ENCODE data around the gene CDH4. TPM values are rescaled to one million over a fixed set of nuclear protein-coding genes. Genes with fewer than 3 reads are reported as not detected.

Gene CDH4
- total and polyA plus RNA-seq, 9 donors = 0.12 to 4.4 (median 0.36) TPM

- no peak for DNase-seq
These were observed 511.1 kb downstream of the CDH4 start for GRCh38 chr20:61762886-61763739.

GRCh38 chr20:61763740-61764400, 511.8 kb downstream of the CDH4 start:
- no peak for DNase-seq
- WGBS, 3 donors = 63 to 71% (median 67%) methylated on average over 18 of the region's 18 CpGs
- no peaks in the 10 kb centered on the region for H3K4me1 ChIP-seq (ENCODE audit: insufficient read depth)
- no peaks in the 10 kb centered on the region for H3K36me3 ChIP-seq
- TF ChIP-seq POLR2A (IDR thresholded peaks at IDR 0.05) = no peak
- TF ChIP-seq CTCF (IDR thresholded peaks at IDR 0.05) = no peak
- H3K27ac ChIP-seq = no peak overlapping the region
- intact Hi-C loops (cut with DNase I) = no loop called here
- no peaks in the 10 kb centered on the region for H3K27me3 ChIP-seq
- H3K9me3 ChIP-seq = no peaks in the 10 kb centered on the region
- no peak overlapping the region for H3K4me3 ChIP-seq

More at GRCh38 chr20:61762886-61763739, 511.1 kb downstream of the CDH4 start:
- no peak overlapping the region for H3K4me3 ChIP-seq
- H3K27ac ChIP-seq = no peak overlapping the region
- H3K4me1 ChIP-seq (ENCODE audit: insufficient read depth) = no peaks in the 10 kb centered on the region
- H3K36me3 ChIP-seq = no peaks in the 10 kb centered on the region
- no peaks in the 10 kb centered on the region for H3K9me3 ChIP-seq
- WGBS, 3 donors = 81 to 86% (median 84%) methylated on average over 20 of the region's 20 CpGs
- intact Hi-C loops (cut with DNase I) = no loop called here
- no peaks in the 10 kb centered on the region for H3K27me3 ChIP-seq
- TF ChIP-seq EP300 (IDR thresholded peaks at IDR 0.05) (no peak), CTCF (IDR thresholded peaks at IDR 0.05) (no peak), POLR2A (IDR thresholded peaks at IDR 0.05) (no peak)

GRCh38 chr20:61764471-61765025, 512.5 kb downstream of the CDH4 start:
- no peaks in the 10 kb centered on the region for H3K27me3 ChIP-seq
- 60 to 65% (median 62%) methylated on average over 17 of the region's 17 CpGs for WGBS, 3 donors
- DNase-seq = no peak
- intact Hi-C loops (cut with DNase I) = no loop called here
- H3K9me3 ChIP-seq = no peaks in the 10 kb centered on the region
- H3K4me3 ChIP-seq = no peak overlapping the region
- H3K27ac ChIP-seq = no peak overlapping the region
- H3K36me3 ChIP-seq = no peaks in the 10 kb centered on the region
- H3K4me1 ChIP-seq (ENCODE audit: insufficient read depth) = no peaks in the 10 kb centered on the region
- TF ChIP-seq POLR2A (IDR thresholded peaks at IDR 0.05) = no peak
- no peak for TF ChIP-seq EP300 (IDR thresholded peaks at IDR 0.05)
- no peak for TF ChIP-seq CTCF (IDR thresholded peaks at IDR 0.05)

GRCh38 chr20:61765081-61765870, 513.2 kb downstream of the CDH4 start:
- H3K4me1 ChIP-seq (ENCODE audit: insufficient read depth) = no peaks in the 10 kb centered on the region
- intact Hi-C loops (cut with DNase I) = no loop called here
- TF ChIP-seq EP300 (IDR thresholded peaks at IDR 0.05) (no peak), CTCF (IDR thresholded peaks at IDR 0.05) (no peak), POLR2A (IDR thresholded peaks at IDR 0.05) (no peak)
- no peak overlapping the region for H3K27ac ChIP-seq
- no peak for DNase-seq
- no peaks in the 10 kb centered on the region for H3K9me3 ChIP-seq
- WGBS, 3 donors = 68 to 73% (median 68%) methylated on average over 16 of the region's 16 CpGs
- H3K4me3 ChIP-seq = no peak overlapping the region
- H3K27me3 ChIP-seq = no peaks in the 10 kb centered on the region
- no peaks in the 10 kb centered on the region for H3K36me3 ChIP-seq

Data from ovary (tissue), 9 donors.